Camera-type eye (tissue), 1 donor: ENCODE results near the gene MAGEA3. TPM values are rescaled to one million over a fixed set of nuclear protein-coding genes. Genes with fewer than 3 reads are reported as not detected.

ENCODE experiments used
- total RNA-seq: library from RNA; depleted of rRNA; stranded (reverse); fragments of >200 nt; gene quantifications from one replicate; pipeline ENCODE4 v1.2.3, GENCODE V29; 2014

The MAGEA3 gene, protein sequence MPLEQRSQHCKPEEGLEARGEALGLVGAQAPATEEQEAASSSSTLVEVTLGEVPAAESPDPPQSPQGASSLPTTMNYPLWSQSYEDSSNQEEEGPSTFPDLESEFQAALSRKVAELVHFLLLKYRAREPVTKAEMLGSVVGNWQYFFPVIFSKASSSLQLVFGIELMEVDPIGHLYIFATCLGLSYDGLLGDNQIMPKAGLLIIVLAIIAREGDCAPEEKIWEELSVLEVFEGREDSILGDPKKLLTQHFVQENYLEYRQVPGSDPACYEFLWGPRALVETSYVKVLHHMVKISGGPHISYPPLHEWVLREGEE
- not detected for total RNA-seq

DNA sequence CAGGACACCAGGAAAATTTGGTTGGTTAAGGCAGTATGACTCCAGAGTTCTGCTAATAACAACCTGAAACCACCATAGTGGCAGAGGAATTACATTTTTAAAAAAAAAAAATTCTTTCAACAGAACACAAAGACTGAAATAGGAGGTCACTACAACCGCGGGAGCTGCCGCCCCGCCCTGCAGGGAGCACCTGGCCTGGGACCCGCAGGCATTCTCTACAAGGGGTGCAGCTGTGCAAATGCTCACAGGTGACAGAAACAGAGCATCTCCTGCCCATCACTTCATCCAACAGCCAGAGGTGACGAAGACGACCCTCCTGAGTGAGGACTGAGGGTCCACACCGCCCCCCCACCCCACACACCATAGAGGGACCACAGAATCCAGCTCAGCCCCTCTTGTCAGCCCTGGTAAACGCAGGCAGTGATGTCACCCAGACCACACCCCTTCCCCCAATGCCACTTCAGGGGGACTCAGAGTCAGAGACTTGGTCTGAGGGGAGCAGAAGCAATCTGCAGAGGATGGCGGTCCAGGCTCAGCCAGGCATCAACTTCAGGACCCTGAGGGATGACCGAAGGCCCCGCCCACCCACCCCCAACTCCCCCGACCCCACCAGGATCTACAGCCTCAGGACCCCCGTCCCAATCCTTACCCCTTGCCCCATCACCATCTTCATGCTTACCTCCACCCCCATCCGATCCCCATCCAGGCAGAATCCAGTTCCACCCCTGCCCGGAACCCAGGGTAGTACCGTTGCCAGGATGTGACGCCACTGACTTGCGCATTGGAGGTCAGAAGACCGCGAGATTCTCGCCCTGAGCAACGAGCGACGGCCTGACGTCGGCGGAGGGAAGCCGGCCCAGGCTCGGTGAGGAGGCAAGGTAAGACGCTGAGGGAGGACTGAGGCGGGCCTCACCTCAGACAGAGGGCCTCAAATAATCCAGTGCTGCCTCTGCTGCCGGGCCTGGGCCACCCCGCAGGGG is at the start of gene MAGEA3:
Gene MAGEA3 (plus strand): TSS at position 843 of the 980 bp plus-strand sequence. CDS start 2,039 bp downstream, outside the sequence.

DNA sequence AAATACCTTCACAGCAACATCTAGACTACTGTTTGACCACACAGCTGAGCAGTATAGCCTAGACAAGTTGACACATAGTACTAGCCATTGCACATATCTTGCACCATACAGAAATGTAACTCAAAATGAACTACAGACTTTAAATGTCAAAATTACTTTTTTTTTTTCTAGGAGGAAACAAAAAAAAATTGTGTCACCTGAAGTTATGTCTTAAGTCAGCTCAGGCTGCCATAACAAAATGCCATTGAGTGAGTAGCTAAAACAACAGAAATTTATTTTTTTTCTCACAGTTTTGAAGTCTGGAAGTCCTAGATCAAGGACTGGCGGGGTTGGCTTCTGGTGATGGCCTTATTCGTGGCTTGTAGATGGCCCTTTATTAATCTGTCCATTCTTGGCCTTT is 10.6 kb downstream of the MAGEA3 start, which contains the start of gene CSAG2:
Gene CSAG2 (minus strand): TSS at position 101 of the 400 bp plus-strand sequence. CDS start 161 bp downstream, outside the sequence.

DNA sequence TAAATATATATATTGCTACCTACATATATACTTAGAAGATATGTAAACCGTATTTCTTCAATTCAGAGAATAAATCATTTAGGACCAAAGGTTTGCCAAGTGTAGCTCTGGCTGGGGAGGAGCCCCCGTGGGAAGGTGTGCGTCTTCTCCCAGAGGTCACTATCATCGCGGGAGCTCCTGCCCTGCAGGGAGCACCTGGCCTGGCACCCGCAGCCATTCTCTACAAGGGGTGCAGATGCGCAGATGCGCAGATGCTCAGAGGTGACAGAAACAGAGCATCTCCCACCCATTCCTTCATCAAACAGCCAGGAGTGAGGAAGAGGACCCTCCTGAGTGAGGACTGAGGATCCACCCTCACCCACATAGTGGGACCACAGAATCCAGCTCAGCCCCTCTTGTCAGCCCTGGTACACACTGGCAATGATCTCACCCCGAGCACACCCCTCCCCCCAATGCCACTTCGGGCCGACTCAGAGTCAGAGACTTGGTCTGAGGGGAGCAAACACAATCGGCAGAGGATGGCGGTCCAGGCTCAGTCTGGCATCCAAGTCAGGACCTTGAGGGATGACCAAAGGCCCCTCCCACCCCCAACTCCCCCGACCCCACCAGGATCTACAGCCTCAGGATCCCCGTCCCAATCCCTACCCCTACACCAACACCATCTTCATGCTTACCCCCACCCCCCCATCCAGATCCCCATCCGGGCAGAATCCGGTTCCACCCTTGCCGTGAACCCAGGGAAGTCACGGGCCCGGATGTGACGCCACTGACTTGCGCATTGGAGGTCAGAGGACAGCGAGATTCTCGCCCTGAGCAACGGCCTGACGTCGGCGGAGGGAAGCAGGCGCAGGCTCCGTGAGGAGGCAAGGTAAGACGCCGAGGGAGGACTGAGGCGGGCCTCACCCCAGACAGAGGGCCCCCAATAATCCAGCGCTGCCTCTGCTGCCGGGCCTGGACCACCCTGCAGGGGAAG is 15.5 kb downstream of the MAGEA3 start, which contains the start of gene MAGEA2B:
Gene MAGEA2B (plus strand): TSS at position 814 of the 973 bp plus-strand sequence. CDS start 2,479 bp downstream, outside the sequence.

GRCh38 chrX:152733261-152733975 is 34.8 kb downstream of the MAGEA3 start, which contains the start of the genes CSAG1 and MAGEA12:
CSAG1 (minus strand) TSS chrX:152733721; CDS start chrX:152732460, 1,261 bp downstream.
MAGEA12 (plus strand) TSS chrX:152733757; CDS start chrX:152736162, 2,405 bp downstream.

Other genes starting within 250 kb of the MAGEA3 start
- gene GABRA3, start 247.5 kb upstream of the MAGEA3 start, total RNA-seq = 9.7 TPM
- gene GABRQ, start 60.9 kb upstream of the MAGEA3 start, total RNA-seq = 1.6 TPM
- not detected for gene CSAG2, start 10.5 kb downstream of the MAGEA3 start, total RNA-seq
- gene MAGEA2B, start 15.8 kb downstream of the MAGEA3 start, total RNA-seq = not detected
- gene CSAG1, start 34.9 kb downstream of the MAGEA3 start, total RNA-seq = not detected
- not detected for gene MAGEA12, start 35.0 kb downstream of the MAGEA3 start, total RNA-seq
- gene MAGEA2, start 55.0 kb downstream of the MAGEA3 start, total RNA-seq = not detected
- not detected for gene CSAG3, start 60.4 kb downstream of the MAGEA3 start, total RNA-seq
- not detected for gene MAGEA6, start 70.9 kb downstream of the MAGEA3 start, total RNA-seq
- gene CETN2, start 132.0 kb downstream of the MAGEA3 start, total RNA-seq = 35.5 TPM
- 8.4 TPM for gene NSDHL, start 132.3 kb downstream of the MAGEA3 start, total RNA-seq
- gene ZNF185, start 199.3 kb downstream of the MAGEA3 start, total RNA-seq = 14.3 TPM